ENCODE measurements around the gene ACBD6. TPM values are rescaled to one million over a fixed set of nuclear protein-coding genes. Genes with fewer than 3 reads are reported as not detected.

Gene ACBD6
- total RNA-seq, 1 experiment from 2014 or later: 74.7 TPM

DNA sequence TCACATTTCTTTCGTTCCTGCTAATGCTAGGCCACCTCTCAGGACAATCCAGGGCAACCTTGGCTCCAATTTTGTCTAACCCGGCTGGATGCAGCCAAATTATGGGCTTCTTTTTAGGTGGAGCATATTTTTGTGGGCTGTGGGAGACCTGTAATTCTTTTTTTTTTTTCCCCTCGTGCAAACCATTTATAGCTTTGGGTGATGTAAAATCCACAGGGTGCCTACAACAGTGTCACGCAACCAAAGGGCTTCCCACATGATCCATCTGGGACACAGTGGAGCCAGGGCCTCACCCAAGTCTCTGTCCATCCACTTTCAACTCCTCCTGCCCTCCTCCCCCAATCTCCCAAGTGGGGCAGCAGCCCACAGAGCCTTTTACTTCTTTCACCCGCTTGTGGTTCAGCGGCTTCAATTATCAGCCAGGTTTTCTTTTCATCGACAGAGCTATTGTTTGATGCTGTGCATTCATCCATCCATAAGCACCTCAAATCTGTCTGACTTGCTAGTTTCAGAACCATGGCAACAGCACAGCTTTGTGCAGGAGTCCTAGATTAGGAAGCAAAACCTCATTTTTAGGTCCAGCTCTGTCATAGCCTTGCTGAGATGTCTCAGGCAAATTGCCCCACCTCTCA lies 46.4 kb upstream of the ACBD6 start:
- no peak for DNase-seq
- Mint-ChIP-seq H3K27me3 (ENCODE audit: insufficient read depth, unreplicated experiment) (no peaks in the 10 kb centered on the region), H3K9me3 (ENCODE audit: unreplicated experiment) (no peaks in the 10 kb centered on the region), H3K4me1 (ENCODE audit: low read depth, unreplicated experiment) (no peaks in the 10 kb centered on the region), H3K27ac (ENCODE audit: unreplicated experiment) (no peak overlapping the region), H3K4me3 (ENCODE audit: unreplicated experiment) (no peak overlapping the region), H3K36me3 (ENCODE audit: insufficient read depth, unreplicated experiment) (no peaks in the 10 kb centered on the region)
- no TSS peak for BruUV-seq (replicated peaks)
- TF ChIP-seq, protein P1, sequence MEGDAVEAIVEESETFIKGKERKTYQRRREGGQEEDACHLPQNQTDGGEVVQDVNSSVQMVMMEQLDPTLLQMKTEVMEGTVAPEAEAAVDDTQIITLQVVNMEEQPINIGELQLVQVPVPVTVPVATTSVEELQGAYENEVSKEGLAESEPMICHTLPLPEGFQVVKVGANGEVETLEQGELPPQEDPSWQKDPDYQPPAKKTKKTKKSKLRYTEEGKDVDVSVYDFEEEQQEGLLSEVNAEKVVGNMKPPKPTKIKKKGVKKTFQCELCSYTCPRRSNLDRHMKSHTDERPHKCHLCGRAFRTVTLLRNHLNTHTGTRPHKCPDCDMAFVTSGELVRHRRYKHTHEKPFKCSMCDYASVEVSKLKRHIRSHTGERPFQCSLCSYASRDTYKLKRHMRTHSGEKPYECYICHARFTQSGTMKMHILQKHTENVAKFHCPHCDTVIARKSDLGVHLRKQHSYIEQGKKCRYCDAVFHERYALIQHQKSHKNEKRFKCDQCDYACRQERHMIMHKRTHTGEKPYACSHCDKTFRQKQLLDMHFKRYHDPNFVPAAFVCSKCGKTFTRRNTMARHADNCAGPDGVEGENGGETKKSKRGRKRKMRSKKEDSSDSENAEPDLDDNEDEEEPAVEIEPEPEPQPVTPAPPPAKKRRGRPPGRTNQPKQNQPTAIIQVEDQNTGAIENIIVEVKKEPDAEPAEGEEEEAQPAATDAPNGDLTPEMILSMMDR (IDR thresholded peaks at IDR 0.05; ENCODE audit: insufficient read depth in 1 of 2, low read depth in 1 of 2, low read length in 1 of 2, severe bottlenecking in 1 of 2, unreplicated experiment in 1 of 2): no peak
- Histone ChIP-seq H3K36me3 (ENCODE audit: control insufficient read depth, insufficient read depth, low read length) (no peaks in the 10 kb centered on the region), H3K4me3 (ENCODE audit: low read depth, low read length) (no peak overlapping the region), H3K4me1 (no peaks in the 10 kb centered on the region), H3K9me3 (no peaks in the 10 kb centered on the region), H3K27me3 (replicated peaks; ENCODE audit: control insufficient read depth, insufficient read depth, low read length) (no peaks in the 10 kb centered on the region)
- intact Hi-C loops (cut with micrococcal nuclease; ENCODE audit: unreplicated experiment): no loop called here
- ChIA-PET CTCF (no interaction called here), POLR2A (no interaction called here)

DNA sequence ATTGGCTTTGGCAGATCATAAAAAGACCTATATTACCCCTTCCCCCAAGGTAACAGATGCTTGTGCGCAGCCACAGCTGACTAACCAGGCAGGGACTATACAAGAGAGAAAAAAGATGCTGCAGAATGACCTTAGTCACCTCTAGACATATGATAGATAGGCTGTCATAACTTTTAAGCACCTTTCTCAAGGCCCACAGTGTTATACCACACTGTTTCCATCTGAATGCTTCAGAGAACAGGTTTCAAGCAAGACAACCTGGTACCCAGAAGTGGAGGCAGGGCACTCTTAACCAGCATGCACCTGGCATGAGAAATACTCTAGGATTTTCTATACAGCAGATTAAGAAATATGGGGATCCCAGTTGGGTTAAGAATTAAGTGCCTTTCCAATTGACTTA lies 43.6 kb upstream of the ACBD6 start:
- Mint-ChIP-seq H3K36me3 (ENCODE audit: insufficient read depth, unreplicated experiment) (no peaks in the 10 kb centered on the region), H3K27ac (ENCODE audit: unreplicated experiment) (no peak overlapping the region), H3K9me3 (ENCODE audit: unreplicated experiment) (no peaks in the 10 kb centered on the region), H3K27me3 (ENCODE audit: insufficient read depth, unreplicated experiment) (no peaks in the 10 kb centered on the region), H3K4me3 (ENCODE audit: unreplicated experiment) (no peak overlapping the region), H3K4me1 (ENCODE audit: low read depth, unreplicated experiment) (no peaks in the 10 kb centered on the region)
- Histone ChIP-seq H3K27me3 (replicated peaks; ENCODE audit: control insufficient read depth, insufficient read depth, low read length) (no peaks in the 10 kb centered on the region), H3K36me3 (ENCODE audit: control insufficient read depth, insufficient read depth, low read length) (no peaks in the 10 kb centered on the region), H3K9me3 (no peaks in the 10 kb centered on the region), H3K4me3 (ENCODE audit: low read depth, low read length) (no peak overlapping the region), H3K4me1 (no peaks in the 10 kb centered on the region)
- no peak for DNase-seq
- intact Hi-C loops (cut with micrococcal nuclease; ENCODE audit: unreplicated experiment): no loop called here
- POLR2A ChIA-PET: no interaction called here
- BruUV-seq (replicated peaks): no TSS peak
- TF ChIP-seq, protein P1 (IDR thresholded peaks at IDR 0.05; ENCODE audit: insufficient read depth in 1 of 2, low read depth in 1 of 2, low read length in 1 of 2, severe bottlenecking in 1 of 2, unreplicated experiment in 1 of 2): no peak
- CTCF ChIA-PET: no interaction called here

DNA sequence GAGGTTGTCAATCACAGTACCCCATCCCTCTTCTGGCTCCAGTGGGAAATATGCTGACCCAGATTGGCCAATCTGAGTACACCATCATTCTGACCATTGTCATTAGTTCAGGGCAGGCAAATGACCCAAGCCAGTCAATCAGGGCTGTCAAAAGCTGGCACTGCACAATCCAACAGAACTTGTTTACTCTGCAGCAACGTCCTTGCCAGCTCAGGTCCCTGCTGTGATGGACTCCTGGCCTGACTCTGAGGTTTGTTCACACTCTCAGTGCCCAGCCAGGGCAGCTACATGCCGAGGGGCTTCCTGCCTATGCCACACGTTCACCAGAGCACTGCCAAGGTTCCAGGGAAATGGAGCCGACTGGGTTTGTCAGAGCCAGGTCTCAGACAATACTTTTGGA lies 41.7 kb upstream of the ACBD6 start:
- Mint-ChIP-seq H3K36me3 (ENCODE audit: insufficient read depth, unreplicated experiment) (no peaks in the 10 kb centered on the region), H3K27ac (ENCODE audit: unreplicated experiment) (no peak overlapping the region), H3K4me1 (ENCODE audit: low read depth, unreplicated experiment) (no peaks in the 10 kb centered on the region), H3K4me3 (ENCODE audit: unreplicated experiment) (no peak overlapping the region), H3K27me3 (ENCODE audit: insufficient read depth, unreplicated experiment) (no peaks in the 10 kb centered on the region), H3K9me3 (ENCODE audit: unreplicated experiment) (no peaks in the 10 kb centered on the region)
- Histone ChIP-seq H3K4me3 (ENCODE audit: low read depth, low read length) (no peak overlapping the region), H3K9me3 (no peaks in the 10 kb centered on the region), H3K36me3 (ENCODE audit: control insufficient read depth, insufficient read depth, low read length) (no peaks in the 10 kb centered on the region), H3K27me3 (replicated peaks; ENCODE audit: control insufficient read depth, insufficient read depth, low read length) (no peaks in the 10 kb centered on the region), H3K4me1 (no peaks in the 10 kb centered on the region)
- TF ChIP-seq, protein P1 (IDR thresholded peaks at IDR 0.05; ENCODE audit: insufficient read depth in 1 of 2, low read depth in 1 of 2, low read length in 1 of 2, severe bottlenecking in 1 of 2, unreplicated experiment in 1 of 2): no peak
- intact Hi-C loops (cut with micrococcal nuclease; ENCODE audit: unreplicated experiment): no loop called here
- POLR2A ChIA-PET: no interaction called here
- CTCF ChIA-PET: no interaction called here
- no peak for DNase-seq
- BruUV-seq (replicated peaks): no TSS peak

Data from Caco-2 (cell line).